DMS153 (cell line): Measurements from ENCODE around the gene SELENOK.
"Not testable (repeated sequence)": the region's sequence is repeated elsewhere in the genome, so short reads cannot be mapped to it uniquely, and the experiment has no call there.

Source experiments
- DNase-seq: peaks from one replicate; lab custom pipeline; 2025; lab: John Stamatoyannopoulos, UW

SELENOK gene

DNA sequence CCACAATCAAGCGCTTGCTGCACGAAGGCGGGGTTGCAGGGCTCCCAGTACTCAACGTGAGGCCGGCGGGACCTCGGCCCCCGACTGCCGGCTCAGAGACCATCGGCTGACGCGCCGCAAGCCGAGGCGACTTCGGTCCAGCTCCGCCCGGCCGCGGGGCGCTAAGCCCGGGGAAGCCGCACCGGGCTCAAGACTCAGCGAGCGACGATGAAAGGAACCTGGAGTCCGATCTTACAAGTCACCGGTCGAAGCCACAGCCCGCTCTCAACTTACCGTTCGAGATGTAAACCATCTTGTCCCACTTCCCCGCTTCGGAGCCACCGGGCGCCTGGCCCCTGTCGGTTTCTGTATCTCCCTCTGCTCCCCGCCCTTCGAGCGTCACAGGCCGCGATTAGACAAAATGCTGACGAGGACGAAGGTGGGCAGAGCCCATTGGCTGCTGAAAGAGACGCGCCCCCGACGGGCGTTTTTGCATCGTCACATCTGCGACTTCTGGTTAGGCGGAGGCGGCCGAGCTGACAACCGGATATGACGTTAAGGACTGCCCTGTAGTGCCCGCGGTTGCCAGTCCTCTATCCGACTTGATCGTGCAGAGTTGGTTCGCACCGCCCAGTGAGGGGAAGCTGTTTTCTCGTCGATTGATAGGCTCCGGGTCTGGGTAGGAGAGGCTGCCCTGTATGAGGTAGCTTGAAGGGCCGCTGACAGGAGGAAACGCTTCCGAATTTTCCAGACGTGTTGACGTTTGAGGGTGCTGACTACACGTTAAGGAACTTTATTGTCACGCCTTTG is at the start of gene SELENOK:
TSS of gene SELENOK (minus strand) at position 363 of the 789 bp plus-strand sequence.
- DNase-seq: peak; percentile 91

GRCh38 chr3:53941184-53941583 is 49.5 kb upstream of the SELENOK start:
- no peak for DNase-seq

GRCh38 chr3:53940623-53941022 is 49.0 kb upstream of the SELENOK start:
- no peak for DNase-seq

DNA sequence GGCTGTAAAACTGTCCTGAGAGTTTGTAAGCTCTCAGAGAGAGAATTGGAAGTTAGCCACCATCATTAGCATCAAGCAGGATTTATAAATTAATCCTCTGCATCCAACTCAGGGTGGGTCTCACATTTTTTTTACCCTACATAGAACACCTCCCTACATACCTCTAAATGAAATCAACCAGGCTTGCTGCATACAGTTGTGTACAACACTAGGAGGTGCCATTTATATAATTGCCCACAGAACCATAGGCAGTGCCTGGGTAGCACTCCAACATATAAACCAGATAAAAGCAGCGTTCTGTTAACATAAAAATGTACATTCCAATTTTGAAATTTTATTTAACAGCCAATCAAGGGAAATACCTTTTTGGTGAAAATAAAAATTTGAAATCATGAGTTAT is 48.2 kb upstream of the SELENOK start:
- DNase-seq: no peak

DNA sequence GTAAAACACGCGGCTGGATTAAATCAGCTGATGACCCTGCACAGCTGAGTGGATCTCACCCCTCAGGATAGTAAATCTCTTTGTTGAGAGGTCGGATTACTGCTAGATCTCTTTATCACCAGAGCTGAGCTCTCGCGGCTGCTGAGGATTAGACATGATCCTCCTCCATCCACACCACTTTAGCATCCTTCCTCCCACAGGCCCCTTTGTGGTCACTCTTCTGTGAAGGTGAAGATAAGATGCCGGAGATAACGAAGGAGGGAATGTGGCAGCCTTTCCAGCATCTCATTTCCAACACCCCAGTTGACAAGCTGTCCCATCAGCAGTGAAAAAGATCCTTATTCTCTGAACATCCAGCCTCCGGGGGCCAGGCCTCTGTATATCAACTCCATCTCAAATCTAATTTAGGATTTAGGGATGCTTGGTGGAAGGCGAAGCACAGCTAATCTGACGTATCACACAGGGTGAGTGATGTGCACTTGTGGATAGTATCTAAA is 47.5 kb upstream of the SELENOK start:
- DNase-seq: no peak

DNA sequence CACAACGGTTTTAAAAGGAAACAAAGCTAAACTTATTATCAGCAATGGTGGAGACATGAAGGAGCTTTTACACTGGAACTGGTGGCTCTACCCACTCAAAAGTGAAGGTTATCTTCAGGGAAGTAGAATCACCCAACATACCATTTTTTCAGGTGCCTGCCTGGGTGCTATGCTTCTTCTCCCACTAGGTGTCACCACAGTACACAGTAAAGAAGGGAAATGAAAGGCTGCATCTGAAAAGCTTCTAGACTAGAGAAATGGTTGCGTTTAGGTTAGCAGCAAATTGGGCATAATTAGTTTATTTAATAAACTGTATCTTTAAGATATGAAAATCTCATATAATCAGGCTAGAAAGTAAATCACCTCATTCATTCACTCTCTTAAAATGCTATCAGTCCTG is 47.0 kb upstream of the SELENOK start:
- DNase-seq: peak; percentile 4

DNA sequence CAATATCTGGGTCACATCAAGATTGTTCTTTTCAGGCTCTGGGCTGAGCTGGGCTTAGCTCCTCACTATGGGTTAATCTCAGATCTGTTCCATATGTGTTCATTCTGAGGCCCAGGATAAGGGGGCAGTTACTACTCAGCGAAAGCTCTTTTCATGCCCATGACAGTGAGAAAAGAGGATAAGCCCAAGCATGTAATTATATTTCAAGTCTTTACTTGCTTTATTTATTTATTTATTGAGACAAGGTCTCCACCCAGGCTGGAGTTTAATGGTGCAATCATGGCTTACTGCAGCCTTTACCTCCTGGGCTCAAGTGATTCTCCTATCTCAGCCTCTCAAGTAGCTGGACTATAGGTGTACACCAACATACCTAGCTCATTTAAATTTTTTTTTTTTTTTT is 44.7 kb upstream of the SELENOK start:
- no peak for DNase-seq

DNA sequence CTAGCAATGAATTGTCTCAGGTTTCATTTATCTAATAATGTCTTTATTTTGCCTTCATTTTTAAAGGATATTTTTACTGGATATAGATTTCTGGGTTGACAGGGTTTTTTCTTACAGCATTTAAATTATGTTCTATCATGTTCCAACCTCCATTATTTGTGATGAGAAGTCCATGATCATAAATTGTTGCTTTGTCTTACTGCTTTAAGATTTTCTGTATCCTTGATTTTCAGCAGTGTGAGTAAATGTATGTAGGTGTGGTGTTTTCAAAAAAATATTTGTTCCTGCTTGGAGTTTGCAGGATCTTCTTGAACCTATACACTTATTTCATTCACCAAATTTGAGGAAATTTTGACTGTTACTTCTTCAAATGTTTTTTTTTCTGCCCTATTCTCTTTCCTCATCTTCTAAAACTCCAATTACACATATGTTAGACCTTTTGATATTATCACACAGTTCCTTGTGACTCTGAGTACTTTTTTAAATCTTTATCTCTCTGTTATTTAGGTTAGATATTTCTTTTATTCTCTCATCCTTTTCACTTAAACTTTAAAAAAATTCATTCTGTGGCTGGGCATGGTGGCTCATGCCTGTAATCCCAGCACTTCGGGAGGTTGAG is 43.7 kb upstream of the SELENOK start:
- no peak for DNase-seq

DNA sequence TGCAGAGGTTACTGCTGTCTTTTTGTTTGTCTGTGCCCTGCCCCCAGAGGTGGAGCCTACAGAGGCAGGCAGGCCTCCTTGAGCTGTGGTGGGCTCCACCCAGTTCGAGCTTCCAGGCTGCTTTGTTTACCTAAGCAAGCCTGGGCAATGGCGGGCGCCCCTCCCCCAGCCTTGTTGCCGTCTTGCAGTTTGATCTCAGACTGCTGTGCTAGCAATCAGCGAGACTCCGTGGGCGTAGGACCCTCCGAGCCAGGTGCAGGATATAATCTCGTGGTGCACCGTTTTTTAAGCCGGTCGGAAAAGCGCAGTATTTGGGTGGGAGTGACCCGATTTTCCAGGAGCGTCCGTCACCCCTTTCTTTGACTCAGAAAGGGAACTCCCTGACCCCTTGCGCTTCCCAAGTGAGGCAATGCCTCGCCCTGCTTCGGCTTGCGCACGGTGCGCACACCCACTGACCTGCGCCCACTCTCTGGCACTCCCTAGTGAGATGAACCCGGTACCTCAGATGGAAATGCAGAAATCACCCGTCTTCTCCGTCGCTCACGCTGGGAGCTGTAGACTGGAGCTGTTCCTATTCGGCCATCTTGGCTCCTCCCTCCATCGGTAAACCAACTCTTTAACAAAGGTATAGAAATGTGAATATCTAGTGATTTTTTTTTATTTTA is 35.7 kb upstream of the SELENOK start:
- DNase-seq: not testable (repeated sequence)

GRCh38 chr3:53921296-53921695 is 29.6 kb upstream of the SELENOK start:
- no peak for DNase-seq

GRCh38 chr3:53919741-53920140 is 28.1 kb upstream of the SELENOK start:
- DNase-seq: no peak

GRCh38 chr3:53913401-53913800 is 21.7 kb upstream of the SELENOK start:
- no peak for DNase-seq

DNA sequence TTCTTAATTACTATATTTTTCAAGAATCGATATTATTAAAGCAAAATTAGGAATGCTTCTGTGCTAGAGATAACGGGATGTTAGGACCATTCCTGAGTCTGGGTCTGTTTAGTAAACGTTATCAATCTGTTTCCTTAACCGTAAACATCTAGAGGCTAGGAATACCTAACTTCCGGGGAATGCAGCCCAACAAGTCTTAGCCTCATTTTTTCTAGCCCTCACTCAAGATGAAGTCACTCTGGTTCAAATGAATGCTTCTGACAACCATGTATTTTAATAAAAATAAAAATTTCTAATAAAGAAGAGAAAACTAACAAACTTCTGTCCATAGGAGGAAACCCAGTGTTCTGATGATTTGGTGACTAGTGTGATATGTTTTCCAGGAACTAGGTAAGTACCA is 11.1 kb upstream of the SELENOK start:
- DNase-seq: no peak

DNA sequence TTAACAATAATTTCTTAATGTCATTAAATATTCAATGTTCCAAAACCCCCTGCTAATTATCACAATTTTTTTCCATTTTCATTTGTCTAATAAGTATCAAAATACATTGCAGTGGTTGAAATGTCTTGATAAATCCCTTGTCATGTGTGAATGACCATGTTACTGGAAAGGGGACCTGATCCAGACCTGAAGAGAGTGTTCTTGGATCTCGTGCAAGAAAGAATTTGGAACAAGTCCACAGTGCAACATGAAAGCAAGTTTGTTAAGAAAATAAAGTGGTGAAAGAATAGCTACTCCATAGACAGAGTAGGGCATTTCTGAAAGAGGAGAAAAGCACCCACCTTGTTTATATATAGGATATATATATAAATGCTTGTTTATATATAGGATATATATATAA is 10.4 kb upstream of the SELENOK start:
- no peak for DNase-seq

DNA sequence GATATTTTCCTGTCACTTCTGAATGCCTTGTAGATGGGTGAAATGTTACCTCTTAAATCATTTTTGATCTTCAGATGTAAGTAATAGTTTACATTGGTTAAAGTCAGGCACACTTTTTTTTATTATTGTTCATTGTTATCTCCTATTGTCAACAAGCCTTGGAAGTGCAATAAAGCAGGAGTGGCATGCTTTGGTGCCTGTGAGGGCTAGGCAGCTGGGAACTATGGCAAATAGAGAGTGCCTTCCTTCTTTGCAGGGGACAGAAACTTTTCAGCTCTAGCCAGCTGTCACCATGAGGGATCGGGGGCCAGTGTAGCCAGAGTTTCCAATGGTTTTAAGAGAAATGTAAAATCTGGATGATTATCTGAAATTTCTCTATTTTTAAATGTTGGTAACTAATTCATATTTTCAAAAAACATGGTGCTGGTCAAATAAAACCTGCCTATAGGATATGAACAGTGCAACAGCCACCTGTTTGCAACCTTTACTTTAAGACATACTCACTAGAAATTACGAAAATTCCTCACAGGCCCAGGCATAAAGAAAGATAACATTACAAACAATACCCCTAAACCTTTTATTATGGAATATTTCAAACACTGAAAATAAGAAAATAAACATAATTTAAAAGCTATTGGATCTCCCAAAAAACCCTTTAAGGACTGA is 9.1 kb upstream of the SELENOK start:
- no peak for DNase-seq

GRCh38 chr3:53899750-53900149 is 8.1 kb upstream of the SELENOK start:
- no peak for DNase-seq

DNA sequence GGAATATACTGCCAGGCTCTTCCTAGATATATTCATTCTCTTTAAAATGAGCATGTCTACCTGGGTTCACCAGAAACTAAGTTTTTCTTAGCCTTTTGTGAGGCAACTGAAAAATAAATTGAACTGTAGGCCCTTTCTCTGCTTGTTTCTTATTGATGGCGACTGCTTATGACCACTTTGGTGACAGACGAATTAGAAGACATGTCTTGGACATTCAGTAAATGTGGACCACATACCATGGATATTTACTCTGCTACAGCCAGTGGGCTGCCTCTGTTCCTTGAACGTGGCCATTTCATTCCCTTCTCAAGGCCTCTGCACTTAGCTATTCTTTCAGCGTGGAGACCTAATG is 603 bp upstream of the SELENOK start:
- DNase-seq: no peak

DNA sequence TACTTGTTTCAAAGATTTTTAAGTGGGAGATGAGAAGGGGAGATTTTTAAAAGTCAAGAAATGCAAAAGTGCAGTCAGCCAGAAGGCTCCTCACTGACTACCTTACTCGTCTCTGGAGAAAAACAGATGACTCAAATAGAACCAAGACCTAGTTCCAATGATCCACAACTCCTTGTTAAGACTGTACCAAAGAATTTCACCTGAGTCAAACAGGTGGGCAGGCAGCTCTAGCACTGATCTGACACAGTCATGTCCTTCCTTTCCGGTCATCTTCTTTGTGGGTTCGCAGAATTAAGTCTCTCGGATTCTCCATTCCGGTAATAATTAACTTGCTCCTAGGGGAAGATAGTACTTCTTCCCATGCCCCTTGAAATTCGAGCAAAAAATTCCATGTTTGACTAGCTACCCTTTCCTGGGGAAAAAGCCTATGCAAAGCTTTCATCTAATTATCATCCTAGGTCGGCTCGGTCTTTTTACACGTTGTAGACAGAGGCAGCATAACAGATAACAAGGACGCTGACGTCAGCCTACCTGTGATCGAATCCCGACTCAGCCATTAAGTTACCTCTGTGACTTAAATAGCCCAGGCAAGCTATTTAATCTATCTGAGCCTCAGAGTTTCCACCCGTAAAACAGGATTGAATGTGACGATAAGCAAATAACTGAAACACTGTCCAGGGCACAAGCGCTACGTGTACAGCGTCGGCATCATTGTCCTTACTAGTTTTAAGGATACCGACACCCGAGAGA is 758 bp downstream of the SELENOK start:
- DNase-seq: no peak

DNA sequence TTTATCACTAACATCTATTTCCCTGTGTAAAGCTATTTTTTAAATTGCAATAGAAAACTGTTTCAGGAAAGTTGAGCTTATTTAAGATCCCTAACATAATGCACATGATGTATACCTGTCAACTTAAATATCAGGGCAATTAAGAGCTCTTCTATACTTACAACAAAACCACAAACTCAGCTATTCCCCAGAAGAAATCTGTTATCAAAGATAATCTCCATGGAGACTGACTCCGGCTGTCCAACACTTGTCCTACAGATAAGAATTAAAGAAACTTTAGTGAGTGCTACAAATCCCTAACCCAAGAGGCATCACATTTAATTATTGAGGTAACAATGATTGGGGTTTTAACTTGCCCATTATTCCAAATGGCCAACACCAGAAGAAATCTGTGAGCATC is 3.4 kb downstream of the SELENOK start:
- no peak for DNase-seq

DNA sequence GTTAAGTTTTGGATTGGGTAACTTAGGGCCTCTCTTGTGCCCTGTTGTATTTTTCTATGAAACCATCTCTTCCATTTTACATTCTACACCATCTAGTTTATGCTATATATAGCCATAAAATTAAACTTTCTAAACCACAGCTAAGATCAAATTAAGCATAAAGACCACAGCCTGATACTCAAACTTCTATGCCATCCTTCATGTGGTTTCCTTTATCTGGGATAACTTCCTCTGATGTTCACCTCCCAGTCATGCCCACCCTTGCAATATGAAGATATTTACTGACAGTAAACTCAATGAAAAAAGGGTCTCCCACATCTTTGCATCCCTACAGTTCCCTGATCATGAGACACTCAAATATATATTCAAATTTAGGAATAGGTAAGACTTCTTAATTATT is 4.2 kb downstream of the SELENOK start:
- DNase-seq: no peak

- no peak for DNase-seq
Measured at GRCh38 chr3:53885239-53885638, 6.4 kb downstream of the SELENOK start.

- DNase-seq: no peak
Measured at GRCh38 chr3:53884623-53885022, 7.0 kb downstream of the SELENOK start.
